Peyer's patch (tissue), 4 donors: ENCODE data around the gene RASA4B.

Experiments used
- POLR2A ChIP-seq, 2 donors: fragments of 450-650 bp; IDR thresholded peaks; one replicate each; pipeline ENCODE4 v1.5.1; 2017; ENCODE audit warnings: antibody characterized with exemption in 2 of 2, mild to moderate bottlenecking in 2 of 2, moderate library complexity in 2 of 2
- TF ChIP-seq, protein P1 (sequence below), 6 experiments: fragments of 450-650 bp in 4 of 6; fragments of 200-600 bp in 2 of 6; sonication (generic) in 1 of 6; IDR thresholded peaks; one replicate each; pipeline ENCODE4 v1.5.1; 2017 to 2019; ENCODE audit warnings: antibody characterized with exemption in 6 of 6, mild to moderate bottlenecking in 3 of 6, moderate library complexity in 1 of 6

DNA sequence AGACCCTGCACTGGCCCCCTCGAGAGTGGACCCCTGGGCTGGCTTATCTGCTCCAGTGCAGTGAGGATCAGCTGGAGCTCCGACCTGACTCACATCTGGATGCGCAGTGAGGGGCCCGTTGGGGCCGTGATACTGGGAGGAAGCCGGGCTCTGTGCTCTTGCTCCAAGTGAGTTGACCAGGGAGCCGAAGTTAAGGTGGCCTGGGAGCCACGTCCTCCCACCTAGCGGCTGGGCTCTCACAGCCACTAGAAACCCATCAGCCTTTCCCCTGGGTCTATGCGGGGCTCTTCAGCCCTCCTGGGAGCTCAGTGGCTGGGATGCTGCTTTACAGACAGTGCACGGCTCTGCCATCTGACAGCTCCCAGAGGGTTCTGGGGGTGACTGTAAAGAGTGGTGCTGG lies 62.0 kb downstream of the RASA4B start:
- TF ChIP-seq, protein P1, sequence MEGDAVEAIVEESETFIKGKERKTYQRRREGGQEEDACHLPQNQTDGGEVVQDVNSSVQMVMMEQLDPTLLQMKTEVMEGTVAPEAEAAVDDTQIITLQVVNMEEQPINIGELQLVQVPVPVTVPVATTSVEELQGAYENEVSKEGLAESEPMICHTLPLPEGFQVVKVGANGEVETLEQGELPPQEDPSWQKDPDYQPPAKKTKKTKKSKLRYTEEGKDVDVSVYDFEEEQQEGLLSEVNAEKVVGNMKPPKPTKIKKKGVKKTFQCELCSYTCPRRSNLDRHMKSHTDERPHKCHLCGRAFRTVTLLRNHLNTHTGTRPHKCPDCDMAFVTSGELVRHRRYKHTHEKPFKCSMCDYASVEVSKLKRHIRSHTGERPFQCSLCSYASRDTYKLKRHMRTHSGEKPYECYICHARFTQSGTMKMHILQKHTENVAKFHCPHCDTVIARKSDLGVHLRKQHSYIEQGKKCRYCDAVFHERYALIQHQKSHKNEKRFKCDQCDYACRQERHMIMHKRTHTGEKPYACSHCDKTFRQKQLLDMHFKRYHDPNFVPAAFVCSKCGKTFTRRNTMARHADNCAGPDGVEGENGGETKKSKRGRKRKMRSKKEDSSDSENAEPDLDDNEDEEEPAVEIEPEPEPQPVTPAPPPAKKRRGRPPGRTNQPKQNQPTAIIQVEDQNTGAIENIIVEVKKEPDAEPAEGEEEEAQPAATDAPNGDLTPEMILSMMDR (IDR thresholded peaks at IDR 0.05), result no peak
- TF ChIP-seq POLR2A (IDR thresholded peaks at IDR 0.05), result no peak
